Smooth muscle cell (in vitro differentiated cells): ENCODE results near the gene OR2W3. TPM values are rescaled to one million over a fixed set of nuclear protein-coding genes. Genes with fewer than 3 reads are reported as not detected.
"Not testable (repeated sequence)": the region's sequence is repeated elsewhere in the genome, so short reads cannot be mapped to it uniquely, and the experiment has no call there.

Experiments
- DNase-seq: peaks from one replicate; lab custom pipeline; 2025; ENCODE audit not compliant: unreplicated experiment; lab: John Stamatoyannopoulos, UW
- H2AFZ ChIP-seq: fragments of 200-600 bp; sonication (generic); 2 replicates; pipeline ENCODE4 v1.6.0; 2016; ENCODE audit warnings: antibody characterized with exemption, low read depth, mild to moderate bottlenecking
- H3F3A ChIP-seq: fragments of 200-600 bp; sonication (generic); 2 replicates; pipeline ENCODE4 v1.6.0; 2017; ENCODE audit warnings: antibody characterized with exemption, low read depth
- H3K27ac ChIP-seq: fragments of 200-600 bp; sonication (generic); 2 replicates; pipeline ENCODE4 v1.5.1; 2016; ENCODE audit warnings: low read depth, mild to moderate bottlenecking
- H3K27me3 ChIP-seq: fragments of 200-600 bp; sonication (generic); 2 replicates; pipeline ENCODE4 v1.6.1; 2016; ENCODE audit warnings: low read depth, mild to moderate bottlenecking
- H3K36me3 ChIP-seq: fragments of 200-600 bp; sonication (generic); 2 replicates; pipeline ENCODE4 v1.5.1; 2016; ENCODE audit warnings: low read depth
- H3K4me1 ChIP-seq: fragments of 200-600 bp; sonication (generic); 2 replicates; pipeline ENCODE4 v1.5.1; 2016; ENCODE audit warnings: low read depth
- H3K4me2 ChIP-seq: fragments of 200-600 bp; sonication (generic); 2 replicates; pipeline ENCODE4 v1.6.0; 2016; ENCODE audit warnings: mild to moderate bottlenecking
- H3K4me3 ChIP-seq: fragments of 200-600 bp; sonication (generic); 2 replicates; pipeline ENCODE4 v1.5.1; 2016; ENCODE audit warnings: mild to moderate bottlenecking
- H3K79me2 ChIP-seq: fragments of 200-600 bp; sonication (generic); 2 replicates; pipeline ENCODE4 v1.6.0; 2016; ENCODE audit warnings: low read depth, mild to moderate bottlenecking
- H3K9ac ChIP-seq: fragments of 200-600 bp; sonication (generic); 2 replicates; pipeline ENCODE4 v1.6.0; 2016; ENCODE audit warnings: low read depth
- H3K9me3 ChIP-seq: fragments of 200-600 bp; sonication (generic); replicated peaks from 2 replicates; pipeline ENCODE4 v1.5.1; 2016; ENCODE audit warnings: low read depth
- H4K20me1 ChIP-seq: fragments of 200-600 bp; sonication (generic); 2 replicates; pipeline ENCODE4 v1.6.0; 2016; ENCODE audit warnings: low read depth
- CTCF ChIP-seq: fragments of 200-600 bp; sonication (generic); IDR thresholded peaks from 2 replicates; pipeline ENCODE4 v1.5.1; 2017; ENCODE audit warnings: borderline replicate concordance, mild to moderate bottlenecking, antibody characterized with exemption; ENCODE audit not compliant: insufficient read depth, poor library complexity, severe bottlenecking
- WGBS: methylation state at CpG from one replicate; pipeline ENCODE4 v1.1.7; 2016; ENCODE audit warnings: low lambda C conversion rate; 5-methylcytosine and 5-hydroxymethylcytosine counted together
- polyA plus RNA-seq: library from polyadenylated mRNA; unstranded; fragments of >200 nt; fragmentation: Nextera tagmentation; extraction: Ambion mirVana; gene quantifications from 2 replicates; pipeline ENCODE4 v1.2.1, GENCODE V29; 2016
- total RNA-seq: library from RNA; depleted of rRNA; stranded (reverse); fragments of >200 nt; gene quantifications from 2 replicates; pipeline ENCODE4 v1.2.3, GENCODE V29; 2014

OR2W3 gene
- total and polyA plus RNA-seq, 2 experiments from 2014 or later: not detected

DNA sequence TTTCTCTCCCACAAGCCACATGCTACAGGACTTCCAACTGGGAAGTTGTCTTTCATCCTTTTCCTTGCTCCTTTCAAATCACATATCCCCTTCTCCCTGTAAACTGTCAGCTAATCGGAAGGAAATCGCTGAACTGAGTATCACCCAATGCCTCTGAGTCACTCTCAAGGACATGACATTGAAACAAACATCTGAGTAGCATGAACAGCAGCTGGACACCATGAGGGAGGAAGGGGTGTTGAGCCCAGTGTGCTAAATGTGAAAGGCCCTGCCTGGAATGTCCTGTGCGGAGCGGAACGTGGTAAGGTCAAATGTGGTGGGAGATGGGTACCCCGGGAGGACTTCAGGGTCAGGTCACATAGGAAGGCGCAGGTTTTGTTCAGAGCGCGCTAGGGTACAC lies 29.5 kb downstream of the OR2W3 start, which contains the start of gene OR2AJ1:
TSS of gene OR2AJ1 (plus strand) at position 22 of the 400 bp plus-strand sequence. CDS start 8,880 bp downstream, outside the sequence.
- Histone ChIP-seq H2AFZ (no peak within 1 kb of the TSS), H3K27ac (no peak within 1 kb of the TSS), H3F3A (no peaks in the 10 kb centered on the region), H3K9ac (no peak within 1 kb of the TSS), H3K79me2 (no peaks in the 10 kb centered on the region), H3K4me3 (no peak within 1 kb of the TSS), H3K4me2 (no peak within 1 kb of the TSS), H3K27me3 (no peaks in the 10 kb centered on the region), H3K36me3 (no peaks in the 10 kb centered on the region), H4K20me1 (no peaks in the 10 kb centered on the region), H3K9me3 (peaks cover 22% of the 10 kb centered on the region), H3K4me1 (no peaks in the 10 kb centered on the region)
- WGBS: 85% methylated on average over 9 of the region's 9 CpGs
- DNase-seq: no peak
- TF ChIP-seq CTCF: no peak

- Histone ChIP-seq H2AFZ (no peak overlapping the region), H3F3A (no peaks in the 10 kb centered on the region), H3K36me3 (no peaks in the 10 kb centered on the region), H3K9me3 (peaks cover 6% of the 10 kb centered on the region), H3K27me3 (no peaks in the 10 kb centered on the region), H3K27ac (no peak overlapping the region), H3K79me2 (no peaks in the 10 kb centered on the region), H3K9ac (no peak overlapping the region), H4K20me1 (no peaks in the 10 kb centered on the region), H3K4me2 (no peak overlapping the region), H3K4me1 (no peaks in the 10 kb centered on the region), H3K4me3 (no peak overlapping the region)
- 92% methylated on average over 8 of the region's 8 CpGs for WGBS
- DNase-seq: no peak
- no peak for TF ChIP-seq CTCF
These were observed 38.6 kb downstream of the OR2W3 start for GRCh38 chr1:247933989-247934388.

GRCh38 chr1:247935781-247936180 lies 40.4 kb downstream of the OR2W3 start:
- no peaks in the 10 kb centered on the region for H3K79me2 ChIP-seq
- no peak overlapping the region for H3K4me3 ChIP-seq
- H3K4me2 ChIP-seq: no peak overlapping the region
- WGBS: 85% methylated on average over 9 of the region's 9 CpGs
- H3K9me3 ChIP-seq: peaks cover 8% of the 10 kb centered on the region
- H3K36me3 ChIP-seq: no peaks in the 10 kb centered on the region
- TF ChIP-seq CTCF: no peak
- H3K27ac ChIP-seq: no peak overlapping the region
- no peak for DNase-seq
- H3K9ac ChIP-seq: no peak overlapping the region
- H3K27me3 ChIP-seq: no peaks in the 10 kb centered on the region
- no peak overlapping the region for H2AFZ ChIP-seq
- no peaks in the 10 kb centered on the region for H4K20me1 ChIP-seq
- H3F3A ChIP-seq: no peaks in the 10 kb centered on the region
- H3K4me1 ChIP-seq: no peaks in the 10 kb centered on the region

- Histone ChIP-seq H3K9ac (no peak overlapping the region), H3K4me2 (no peak overlapping the region), H3K4me3 (no peak overlapping the region), H3K36me3 (no peaks in the 10 kb centered on the region), H3F3A (no peaks in the 10 kb centered on the region), H2AFZ (no peak overlapping the region), H3K4me1 (no peaks in the 10 kb centered on the region), H3K27ac (no peak overlapping the region), H4K20me1 (no peaks in the 10 kb centered on the region), H3K27me3 (no peaks in the 10 kb centered on the region), H3K79me2 (no peaks in the 10 kb centered on the region), H3K9me3 (peaks cover 4% of the 10 kb centered on the region)
- WGBS: 86% methylated on average over 17 of the region's 18 CpGs
- no peak for DNase-seq
- no peak for TF ChIP-seq CTCF
These were observed 41.0 kb downstream of the OR2W3 start for GRCh38 chr1:247936415-247936814.

- H3F3A ChIP-seq, H3K4me1 ChIP-seq, DNase-seq, H2AFZ ChIP-seq, H3K9ac ChIP-seq, H3K9me3 ChIP-seq, H3K4me2 ChIP-seq, H3K4me3 ChIP-seq, H3K36me3 ChIP-seq, H3K79me2 ChIP-seq, H3K27me3 ChIP-seq, H3K27ac ChIP-seq, H4K20me1 ChIP-seq: not testable (repeated sequence)
- 35% methylated on average over 40 of the region's 44 CpGs for WGBS
These were observed 41.8 kb downstream of the OR2W3 start for GRCh38 chr1:247936965-247937734.
